Parathyroid adenoma (tissue), 2 donors: ENCODE data around the gene HCK.

Source experiments
- H2AFZ ChIP-seq: fragments of 300-600 bp; sonication (generic); one replicate; pipeline ENCODE4 v1.7.0; 2017; ENCODE audit warnings: antibody characterized with exemption, mild to moderate bottlenecking
- H3K27ac ChIP-seq: fragments of 300-600 bp; sonication (generic); one replicate; pipeline ENCODE4 v1.7.0; 2017
- H3K27me3 ChIP-seq: fragments of 300-600 bp; sonication (generic); one replicate; pipeline ENCODE4 v1.7.0; 2017; ENCODE audit warnings: low read length; ENCODE audit not compliant: control insufficient read depth, insufficient read depth
- H3K36me3 ChIP-seq: fragments of 300-600 bp; sonication (generic); one replicate; pipeline ENCODE4 v1.7.0; 2017; ENCODE audit warnings: low read length; ENCODE audit not compliant: control insufficient read depth, insufficient read depth
- H3K4me1 ChIP-seq: fragments of 300-600 bp; sonication (generic); one replicate; pipeline ENCODE4 v1.7.0; 2017; ENCODE audit warnings: control low read depth
- H3K4me2 ChIP-seq: fragments of 300-600 bp; sonication (generic); one replicate; pipeline ENCODE4 v1.7.0; 2017; ENCODE audit warnings: low read length
- H3K4me3 ChIP-seq: fragments of 300-600 bp; sonication (generic); one replicate; pipeline ENCODE4 v1.7.0; 2017; ENCODE audit warnings: low read depth, low read length
- H3K79me2 ChIP-seq: fragments of 300-600 bp; sonication (generic); one replicate; pipeline ENCODE4 v1.7.0; 2017; ENCODE audit warnings: control low read depth
- H3K9ac ChIP-seq: fragments of 300-600 bp; sonication (generic); one replicate; pipeline ENCODE4 v1.7.0; 2017; ENCODE audit warnings: mild to moderate bottlenecking
- H3K9me3 ChIP-seq: fragments of 300-600 bp; sonication (generic); one replicate; pipeline ENCODE4 v1.7.0; 2017; ENCODE audit warnings: low read length; ENCODE audit not compliant: control insufficient read depth
- TF ChIP-seq, protein P1 (sequence below): fragments of 300-600 bp; sonication (generic); IDR thresholded peaks from one replicate; pipeline ENCODE4 v1.7.0; 2017; ENCODE audit warnings: antibody characterized with exemption, mild to moderate bottlenecking
- donor health status: primary hyperparathyroidism.

The HCK gene

DNA sequence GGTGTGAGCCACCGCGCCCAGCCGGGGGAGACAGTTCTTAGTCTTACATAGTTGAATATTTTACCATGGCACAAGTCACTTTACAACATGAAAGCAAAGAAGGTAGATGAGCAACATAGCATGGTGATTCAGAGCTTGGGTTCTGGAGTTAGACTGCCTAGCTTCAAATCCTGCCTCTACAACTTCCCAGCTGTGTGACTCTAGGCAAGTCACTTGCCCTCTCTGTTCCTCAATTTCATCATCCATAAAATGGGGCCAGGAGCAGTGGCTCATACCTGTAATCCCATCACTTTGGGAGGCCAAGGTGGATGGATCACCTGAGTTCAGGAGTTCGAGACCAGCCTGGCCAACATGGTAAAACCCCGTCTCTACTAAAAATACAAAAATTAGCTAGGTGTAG is 26.3 kb downstream of the HCK start:
- H3K36me3 ChIP-seq, result no peaks in the 10 kb centered on the region
- H3K9ac ChIP-seq, result no peak overlapping the region
- H3K9me3 ChIP-seq, result no peaks in the 10 kb centered on the region
- H3K4me2 ChIP-seq, result no peak overlapping the region
- H3K27ac ChIP-seq, result no peak overlapping the region
- no peak overlapping the region for H2AFZ ChIP-seq
- H3K27me3 ChIP-seq, result no peaks in the 10 kb centered on the region
- TF ChIP-seq, protein P1, sequence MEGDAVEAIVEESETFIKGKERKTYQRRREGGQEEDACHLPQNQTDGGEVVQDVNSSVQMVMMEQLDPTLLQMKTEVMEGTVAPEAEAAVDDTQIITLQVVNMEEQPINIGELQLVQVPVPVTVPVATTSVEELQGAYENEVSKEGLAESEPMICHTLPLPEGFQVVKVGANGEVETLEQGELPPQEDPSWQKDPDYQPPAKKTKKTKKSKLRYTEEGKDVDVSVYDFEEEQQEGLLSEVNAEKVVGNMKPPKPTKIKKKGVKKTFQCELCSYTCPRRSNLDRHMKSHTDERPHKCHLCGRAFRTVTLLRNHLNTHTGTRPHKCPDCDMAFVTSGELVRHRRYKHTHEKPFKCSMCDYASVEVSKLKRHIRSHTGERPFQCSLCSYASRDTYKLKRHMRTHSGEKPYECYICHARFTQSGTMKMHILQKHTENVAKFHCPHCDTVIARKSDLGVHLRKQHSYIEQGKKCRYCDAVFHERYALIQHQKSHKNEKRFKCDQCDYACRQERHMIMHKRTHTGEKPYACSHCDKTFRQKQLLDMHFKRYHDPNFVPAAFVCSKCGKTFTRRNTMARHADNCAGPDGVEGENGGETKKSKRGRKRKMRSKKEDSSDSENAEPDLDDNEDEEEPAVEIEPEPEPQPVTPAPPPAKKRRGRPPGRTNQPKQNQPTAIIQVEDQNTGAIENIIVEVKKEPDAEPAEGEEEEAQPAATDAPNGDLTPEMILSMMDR, result no peak
- H3K4me3 ChIP-seq, result no peak overlapping the region
- H3K79me2 ChIP-seq, result no peaks in the 10 kb centered on the region
- H3K4me1 ChIP-seq, result no peaks in the 10 kb centered on the region

DNA sequence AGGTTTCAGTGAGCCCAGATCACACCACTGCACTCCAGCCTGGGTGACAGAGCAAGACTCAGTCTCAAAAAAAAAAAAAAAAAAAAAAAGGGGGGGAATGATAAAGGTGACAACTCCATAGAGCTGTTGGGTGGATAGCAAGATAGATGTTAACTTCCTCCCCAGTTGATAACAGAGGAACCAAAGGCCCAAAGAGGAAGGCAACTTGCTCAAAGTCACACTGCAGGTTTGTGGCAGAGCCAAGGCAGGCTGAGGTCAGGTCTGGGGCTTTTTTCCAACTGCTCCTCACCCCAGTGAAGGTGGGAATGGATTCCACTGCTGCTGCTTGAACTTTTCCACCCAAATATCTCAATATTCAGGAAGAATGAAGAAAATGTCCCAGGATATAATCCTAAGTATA is 26.7 kb downstream of the HCK start:
- Histone ChIP-seq H3K36me3 (no peaks in the 10 kb centered on the region), H3K4me1 (no peaks in the 10 kb centered on the region), H3K9me3 (no peaks in the 10 kb centered on the region), H3K27ac (no peak overlapping the region), H2AFZ (no peak overlapping the region), H3K4me2 (no peak overlapping the region), H3K27me3 (no peaks in the 10 kb centered on the region), H3K9ac (no peak overlapping the region), H3K79me2 (no peaks in the 10 kb centered on the region), H3K4me3 (no peak overlapping the region)
- TF ChIP-seq, protein P1, result no peak

DNA sequence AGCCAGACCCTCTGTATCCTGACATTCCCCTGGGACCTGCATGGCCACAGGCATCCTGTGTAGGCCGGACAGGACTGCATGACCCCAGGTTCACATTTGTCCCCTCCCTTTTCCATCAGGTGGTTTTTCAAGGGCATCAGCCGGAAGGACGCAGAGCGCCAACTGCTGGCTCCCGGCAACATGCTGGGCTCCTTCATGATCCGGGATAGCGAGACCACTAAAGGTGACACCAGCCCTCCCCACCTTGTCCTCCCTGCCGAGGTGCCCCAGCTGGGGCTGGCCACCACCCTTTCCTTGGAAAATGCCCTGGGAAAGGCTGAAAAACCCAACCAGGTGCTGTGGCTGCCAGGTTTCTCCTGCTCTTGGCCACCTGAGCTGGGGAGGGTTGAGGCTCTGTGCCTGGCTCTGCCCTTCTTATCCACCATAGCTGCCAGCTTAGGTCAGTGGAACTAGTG is 27.6 kb downstream of the HCK start:
- Histone ChIP-seq H3K4me3 (no peak overlapping the region), H3K4me2 (no peak overlapping the region), H3K9ac (no peak overlapping the region), H3K27me3 (no peaks in the 10 kb centered on the region), H3K36me3 (no peaks in the 10 kb centered on the region), H3K4me1 (no peaks in the 10 kb centered on the region), H3K27ac (no peak overlapping the region), H3K79me2 (no peaks in the 10 kb centered on the region), H3K9me3 (no peaks in the 10 kb centered on the region), H2AFZ (no peak overlapping the region)
- TF ChIP-seq, protein P1, result no peak

DNA sequence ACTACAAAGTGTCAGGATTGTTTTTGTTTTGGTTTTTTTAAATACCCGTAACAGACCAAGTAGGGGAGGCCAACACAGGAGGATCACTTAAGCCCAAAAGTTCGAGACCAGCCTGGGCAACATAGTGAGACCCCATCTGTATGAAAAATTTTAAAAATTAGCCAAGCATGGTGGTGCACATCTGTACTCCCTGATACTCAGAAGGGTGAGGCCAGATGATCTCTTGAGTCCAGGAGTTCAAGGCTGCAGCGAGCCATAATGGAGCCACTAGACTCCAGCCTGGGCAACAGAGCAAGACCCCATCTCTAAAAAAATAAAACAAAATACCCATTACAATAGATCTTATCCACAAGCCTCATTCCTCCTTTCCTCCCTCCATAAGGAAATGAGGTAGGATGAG is 28.7 kb downstream of the HCK start:
- no peaks in the 10 kb centered on the region for H3K4me1 ChIP-seq
- H2AFZ ChIP-seq, result no peak overlapping the region
- H3K9ac ChIP-seq, result no peak overlapping the region
- H3K4me3 ChIP-seq, result no peak overlapping the region
- no peaks in the 10 kb centered on the region for H3K36me3 ChIP-seq
- H3K4me2 ChIP-seq, result no peak overlapping the region
- no peaks in the 10 kb centered on the region for H3K27me3 ChIP-seq
- no peaks in the 10 kb centered on the region for H3K79me2 ChIP-seq
- no peak overlapping the region for H3K27ac ChIP-seq
- no peaks in the 10 kb centered on the region for H3K9me3 ChIP-seq
- TF ChIP-seq, protein P1, result no peak

DNA sequence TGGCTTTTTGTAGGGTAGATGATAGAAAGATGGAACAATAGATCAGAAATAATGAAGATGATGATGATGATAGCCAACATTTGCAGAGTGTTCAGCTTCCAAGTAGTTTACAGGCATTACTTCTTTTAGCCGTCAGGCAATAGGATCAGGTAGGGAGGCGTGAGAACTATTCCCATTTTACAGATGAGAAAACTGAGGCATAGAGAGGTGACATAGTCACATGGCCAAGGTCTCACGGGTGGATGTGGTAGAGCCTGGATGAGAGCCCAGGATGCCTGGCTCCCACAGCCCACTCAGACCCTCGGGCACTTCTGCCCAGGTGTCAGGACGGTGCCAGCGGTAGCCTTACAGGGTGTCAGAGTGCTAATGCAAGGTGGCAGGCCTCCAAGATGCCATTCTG is 31.4 kb downstream of the HCK start:
- no peaks in the 10 kb centered on the region for H3K4me1 ChIP-seq
- no peak overlapping the region for H3K4me2 ChIP-seq
- TF ChIP-seq, protein P1, result no peak
- H3K9me3 ChIP-seq, result no peaks in the 10 kb centered on the region
- H3K9ac ChIP-seq, result no peak overlapping the region
- no peaks in the 10 kb centered on the region for H3K79me2 ChIP-seq
- H3K4me3 ChIP-seq, result no peak overlapping the region
- H3K27me3 ChIP-seq, result no peaks in the 10 kb centered on the region
- H3K27ac ChIP-seq, result no peak overlapping the region
- H3K36me3 ChIP-seq, result no peaks in the 10 kb centered on the region
- H2AFZ ChIP-seq, result no peak overlapping the region
